C4-2B (cell line): ENCODE data around the gene ARL9.

Source experiments
- ZFX ChIP-seq: fragments of 450-650 bp; IDR thresholded peaks from 2 replicates; pipeline ENCODE4 v1.6.1; 2017
- TF ChIP-seq, protein P1 (sequence below): fragments of 450-650 bp; conservative IDR thresholded peaks from 2 replicates; pipeline ENCODE4 v1.5.1; 2017; ENCODE audit warnings: mild to moderate bottlenecking

DNA sequence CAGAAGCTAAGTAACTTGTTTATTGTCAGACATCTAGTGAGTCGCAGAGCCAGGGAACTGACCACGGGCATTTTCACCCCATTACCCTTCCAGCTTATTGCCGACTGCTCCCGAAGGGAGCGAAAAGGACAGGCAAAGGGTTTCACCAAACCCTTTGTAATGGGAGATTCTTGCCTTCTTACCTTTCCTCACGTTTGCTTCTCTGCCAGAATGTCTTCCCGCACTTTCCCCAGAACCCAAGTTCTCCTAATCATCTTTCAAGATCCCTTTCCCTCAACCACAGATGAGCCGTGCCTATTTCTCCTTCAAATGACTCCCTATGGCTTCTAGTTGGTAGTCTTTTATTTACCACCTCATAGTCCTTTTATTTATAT lies 38.7 kb upstream of the ARL9 start:
- TF ChIP-seq, protein P1, sequence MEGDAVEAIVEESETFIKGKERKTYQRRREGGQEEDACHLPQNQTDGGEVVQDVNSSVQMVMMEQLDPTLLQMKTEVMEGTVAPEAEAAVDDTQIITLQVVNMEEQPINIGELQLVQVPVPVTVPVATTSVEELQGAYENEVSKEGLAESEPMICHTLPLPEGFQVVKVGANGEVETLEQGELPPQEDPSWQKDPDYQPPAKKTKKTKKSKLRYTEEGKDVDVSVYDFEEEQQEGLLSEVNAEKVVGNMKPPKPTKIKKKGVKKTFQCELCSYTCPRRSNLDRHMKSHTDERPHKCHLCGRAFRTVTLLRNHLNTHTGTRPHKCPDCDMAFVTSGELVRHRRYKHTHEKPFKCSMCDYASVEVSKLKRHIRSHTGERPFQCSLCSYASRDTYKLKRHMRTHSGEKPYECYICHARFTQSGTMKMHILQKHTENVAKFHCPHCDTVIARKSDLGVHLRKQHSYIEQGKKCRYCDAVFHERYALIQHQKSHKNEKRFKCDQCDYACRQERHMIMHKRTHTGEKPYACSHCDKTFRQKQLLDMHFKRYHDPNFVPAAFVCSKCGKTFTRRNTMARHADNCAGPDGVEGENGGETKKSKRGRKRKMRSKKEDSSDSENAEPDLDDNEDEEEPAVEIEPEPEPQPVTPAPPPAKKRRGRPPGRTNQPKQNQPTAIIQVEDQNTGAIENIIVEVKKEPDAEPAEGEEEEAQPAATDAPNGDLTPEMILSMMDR, result no peak
- TF ChIP-seq ZFX, result no peak
